Measurements from ENCODE around the gene PSMC1.
"Not testable (repeated sequence)": the region's sequence is repeated elsewhere in the genome, so short reads cannot be mapped to it uniquely, and the experiment has no call there.

PSMC1 gene

GRCh38 chr14:90256354-90257131, at the start of gene PSMC1:
Gene PSMC1 (plus strand): TSS chr14:90256553. CDS start chr14:90256598, 45 bp downstream.
- DNase-seq (ENCODE audit: low read depth): peak; percentile 85

GRCh38 chr14:90213099-90213748, 43.1 kb upstream of the PSMC1 start:
- no peak for DNase-seq (ENCODE audit: low read depth)

GRCh38 chr14:90228478-90228877, 27.9 kb upstream of the PSMC1 start:
- no peak for DNase-seq (ENCODE audit: low read depth)

- DNase-seq (ENCODE audit: low read depth): not testable (repeated sequence)
Measured at GRCh38 chr14:90229942-90230341, 26.4 kb upstream of the PSMC1 start.

- DNase-seq (ENCODE audit: low read depth): peak; percentile 30
Measured at GRCh38 chr14:90235179-90235976, 21.0 kb upstream of the PSMC1 start.

GRCh38 chr14:90239139-90239538, 17.2 kb upstream of the PSMC1 start:
- DNase-seq (ENCODE audit: low read depth): no peak

GRCh38 chr14:90242444-90242843, 13.9 kb upstream of the PSMC1 start:
- DNase-seq (ENCODE audit: low read depth): no peak

- no peak for DNase-seq (ENCODE audit: low read depth)
Measured at GRCh38 chr14:90246936-90247335, 9.4 kb upstream of the PSMC1 start.

GRCh38 chr14:90247441-90247840, 8.9 kb upstream of the PSMC1 start:
- DNase-seq (ENCODE audit: low read depth): not testable (repeated sequence)

- no peak for DNase-seq (ENCODE audit: low read depth)
Measured at GRCh38 chr14:90248594-90248993, 7.8 kb upstream of the PSMC1 start.

GRCh38 chr14:90253826-90254225, 2.5 kb upstream of the PSMC1 start:
- no peak for DNase-seq (ENCODE audit: low read depth)

GRCh38 chr14:90255871-90256270, 482 bp upstream of the PSMC1 start:
- no peak for DNase-seq (ENCODE audit: low read depth)

- no peak for DNase-seq (ENCODE audit: low read depth)
Measured at GRCh38 chr14:90263748-90264449, 7.5 kb downstream of the PSMC1 start.

- no peak for DNase-seq (ENCODE audit: low read depth)
Measured at GRCh38 chr14:90266441-90267154, 10.2 kb downstream of the PSMC1 start.

GRCh38 chr14:90268420-90268819, 12.1 kb downstream of the PSMC1 start:
- DNase-seq (ENCODE audit: low read depth): no peak

GRCh38 chr14:90272523-90272922, 16.2 kb downstream of the PSMC1 start:
- DNase-seq (ENCODE audit: low read depth): no peak

- no peak for DNase-seq (ENCODE audit: low read depth)
Measured at GRCh38 chr14:90273532-90273931, 17.2 kb downstream of the PSMC1 start.

GRCh38 chr14:90274019-90274418, 17.7 kb downstream of the PSMC1 start:
- no peak for DNase-seq (ENCODE audit: low read depth)

- no peak for DNase-seq (ENCODE audit: low read depth)
Measured at GRCh38 chr14:90274808-90275457, 18.6 kb downstream of the PSMC1 start.

GRCh38 chr14:90275458-90275814, 19.1 kb downstream of the PSMC1 start:
- DNase-seq (ENCODE audit: low read depth): no peak

- DNase-seq (ENCODE audit: low read depth): no peak
Measured at GRCh38 chr14:90275820-90276219, 19.5 kb downstream of the PSMC1 start.
